H1 (cell line): ENCODE results near the gene MTMR6. TPM values are rescaled to one million over a fixed set of nuclear protein-coding genes. Genes with fewer than 3 reads are reported as not detected.
A peak's percentile ranks its signal among the peaks of the same experiment; 100 is the strongest.

Experiments used
- CTCF ChIA-PET: fragments of 300-600 bp; sonication (Branson Sonifier 250); formaldehyde crosslinking; loops from one replicate; lab custom pipeline; 2021; ENCODE audit not compliant: partially characterized antibody; lab: Charles Lee
- POLR2A ChIA-PET: fragments of 300-600 bp; sonication (Branson Sonifier 250); formaldehyde crosslinking; loops from one replicate; lab custom pipeline; 2021; ENCODE audit warnings: inconsistent platforms; ENCODE audit not compliant: partially characterized antibody; lab: Charles Lee
- DNase-seq, 2 experiments: peaks; one replicate each; pipeline versions ENCODE4 v3.0.0 to v3.0.0-alpha.2; 2010 to 2022; ENCODE audit warnings: low spot score in 2 of 2, low read depth in 1 of 2, mixed read lengths in 1 of 2
- FAIRE-seq: peaks from 2 replicates; lab custom pipeline; 2011; peaks lifted over from hg19 to GRCh38; lab: Jason Lieb, UNC
- H2AFZ ChIP-seq: 2 replicates; pipeline ENCODE4 v1.8.1; 2012; ENCODE audit warnings: low read length, inconsistent platforms
- H2AK5ac ChIP-seq: 2 replicates; pipeline ENCODE4 v1.6.1; 2013; ENCODE audit warnings: low read depth, low read length
- H2BK120ac ChIP-seq: replicated peaks from 2 replicates; pipeline ENCODE3; 2013; ENCODE audit warnings: low read depth, low read length, inconsistent platforms
- H2BK12ac ChIP-seq: 2 replicates; pipeline ENCODE4 v1.6.1; 2013; ENCODE audit warnings: low read depth, low read length
- H2BK15ac ChIP-seq: 2 replicates; pipeline ENCODE4 v1.6.1; 2013; ENCODE audit warnings: low read length
- H2BK20ac ChIP-seq: 2 replicates; pipeline ENCODE4 v1.6.1; 2013; ENCODE audit warnings: low read length
- H2BK5ac ChIP-seq: 2 replicates; pipeline ENCODE4 v1.6.1; 2013; ENCODE audit warnings: low read depth, low read length
- H3K14ac ChIP-seq: 2 replicates; pipeline ENCODE4 v1.6.1; 2013; ENCODE audit warnings: inconsistent platforms; ENCODE audit not compliant: insufficient read length
- H3K18ac ChIP-seq: 2 replicates; pipeline ENCODE4 v1.6.1; 2013; ENCODE audit warnings: low read length; ENCODE audit errors: extremely low read depth
- H3K23ac ChIP-seq: 2 replicates; pipeline ENCODE4 v1.6.1; 2013; ENCODE audit warnings: inconsistent platforms; ENCODE audit not compliant: insufficient read length
- H3K23me2 ChIP-seq: 2 replicates; pipeline ENCODE4 v1.6.1; 2013; ENCODE audit warnings: low read depth, low read length
- H3K27ac ChIP-seq: 2 replicates; pipeline ENCODE4 v1.6.1; 2011; ENCODE audit warnings: low read depth, low read length, inconsistent platforms
- H3K27me3 ChIP-seq, 4 experiments: replicated peaks in 1 of 4; 1 replicate in 1 of 4; 2 replicates in 3 of 4; pipeline versions ENCODE4 v1.6.1 to v1.8.1; 2011 to 2013; ENCODE audit warnings: low read length in 3 of 4, mild to moderate bottlenecking in 3 of 4, inconsistent platforms in 2 of 4, mixed read lengths in 2 of 4, moderate library complexity in 1 of 4; ENCODE audit not compliant: control insufficient read depth in 3 of 4, insufficient read depth in 3 of 4; ENCODE audit errors: extremely low read depth in 1 of 4
- H3K36me3 ChIP-seq, 4 experiments: 2 replicates each; pipeline versions ENCODE4 v1.6.1 to v1.8.1; 2011 to 2013; ENCODE audit warnings: mild to moderate bottlenecking in 4 of 4, low read length in 3 of 4, moderate library complexity in 2 of 4, control low read depth in 1 of 4, inconsistent platforms in 1 of 4; ENCODE audit not compliant: insufficient read depth in 4 of 4, control insufficient read depth in 2 of 4
- H3K4ac ChIP-seq: replicated peaks from 2 replicates; pipeline ENCODE3; 2013; ENCODE audit warnings: low read length, low read depth, mixed read lengths, inconsistent platforms; ENCODE audit not compliant: insufficient read length
- H3K4me1 ChIP-seq, 4 experiments: replicated peaks in 1 of 4; 1 replicate in 1 of 4; 2 replicates in 3 of 4; pipeline versions ENCODE4 v1.6.1 to v1.8.1; 2011 to 2013; ENCODE audit warnings: low read length in 3 of 4, inconsistent platforms in 2 of 4, mixed read lengths in 1 of 4; ENCODE audit not compliant: insufficient read depth in 4 of 4, control insufficient read depth in 3 of 4
- H3K4me2 ChIP-seq, 2 experiments: 2 replicates each; pipeline versions ENCODE4 v1.6.1 to v1.8.1; 2011 to 2013; ENCODE audit warnings: low read depth in 2 of 2, low read length in 2 of 2, control low read depth in 1 of 2, inconsistent platforms in 1 of 2, mild to moderate bottlenecking in 1 of 2; ENCODE audit not compliant: insufficient read depth in 1 of 2
- H3K4me3 ChIP-seq, 4 experiments: fragments of 200-600, 300-600 bp in 1 of 4; sonication (generic), shearing (Covaris generic), sonication (Bioruptor Twin) in 1 of 4; 2 replicates each; pipeline versions ENCODE4 v1.5.1 to v1.8.1; 2011 to 2016; ENCODE audit warnings: low read length in 4 of 4, low read depth in 3 of 4, control low read depth in 2 of 4, inconsistent platforms in 2 of 4, mild to moderate bottlenecking in 2 of 4, mixed read lengths in 1 of 4, moderate library complexity in 1 of 4; ENCODE audit not compliant: insufficient read depth in 2 of 4; ENCODE audit errors: extremely low read depth in 1 of 4
- H3K56ac ChIP-seq: replicated peaks from 2 replicates; pipeline ENCODE3; 2013; ENCODE audit warnings: low read depth, mild to moderate bottlenecking, mixed read lengths, low read length, inconsistent platforms; ENCODE audit not compliant: insufficient read length
- H3K79me1 ChIP-seq: 2 replicates; pipeline ENCODE4 v1.6.1; 2013; ENCODE audit warnings: low read depth, low read length, control low read depth
- H3K79me2 ChIP-seq, 2 experiments: 2 replicates each; pipeline versions ENCODE4 v1.6.1 to v1.8.1; 2012 to 2013; ENCODE audit warnings: low read length in 2 of 2, mild to moderate bottlenecking in 2 of 2, inconsistent platforms in 1 of 2; ENCODE audit not compliant: insufficient read depth in 2 of 2, control insufficient read depth in 1 of 2
- H3K9ac ChIP-seq, 4 experiments: replicated peaks in 1 of 4; 1 replicate in 1 of 4; 2 replicates in 3 of 4; pipeline versions ENCODE4 v1.6.1 to v1.8.1; 2011 to 2013; ENCODE audit warnings: low read depth in 3 of 4, low read length in 3 of 4, control low read depth in 2 of 4, mild to moderate bottlenecking in 2 of 4, moderate library complexity in 2 of 4, inconsistent platforms in 1 of 4; ENCODE audit errors: extremely low read depth in 1 of 4
- H3K9me3 ChIP-seq, 2 experiments: 2 replicates each; pipeline versions ENCODE4 v1.6.1 to v1.8.1; 2012 to 2013; ENCODE audit warnings: mild to moderate bottlenecking in 2 of 2, moderate library complexity in 2 of 2, control low read depth in 1 of 2, inconsistent platforms in 1 of 2, low read depth in 1 of 2, low read length in 1 of 2, mixed read lengths in 1 of 2; ENCODE audit not compliant: insufficient read depth in 2 of 2
- H4K20me1 ChIP-seq, 2 experiments: replicated peaks in 1 of 2; 2 replicates each; pipeline versions ENCODE3 to v1.8.1; 2011 to 2013; ENCODE audit warnings: inconsistent platforms in 2 of 2, low read length in 2 of 2, mild to moderate bottlenecking in 1 of 2; ENCODE audit not compliant: insufficient read depth in 2 of 2, control insufficient read depth in 1 of 2
- H4K5ac ChIP-seq: 2 replicates; pipeline ENCODE4 v1.6.1; 2013; ENCODE audit warnings: low read length, low read depth, mixed read lengths, inconsistent platforms; ENCODE audit not compliant: insufficient read length
- H4K8ac ChIP-seq: 2 replicates; pipeline ENCODE4 v1.8.0; 2013; ENCODE audit warnings: mild to moderate bottlenecking, moderate library complexity, low read length, inconsistent platforms; ENCODE audit not compliant: insufficient read depth; ENCODE audit errors: extremely low read depth
- H4K91ac ChIP-seq: replicated peaks from 2 replicates; pipeline ENCODE3; 2013; ENCODE audit warnings: low read length, mixed read lengths, inconsistent platforms; ENCODE audit not compliant: insufficient read length
- BACH1 ChIP-seq: IDR thresholded peaks from 2 replicates; pipeline ENCODE4 v1.6.1; 2012; ENCODE audit warnings: low read length, improper control_type of control experiment
- BRCA1 ChIP-seq: IDR thresholded peaks from 2 replicates; pipeline ENCODE4 v1.6.1; 2012; ENCODE audit warnings: low read depth, low read length, improper control_type of control experiment
- CHD1 ChIP-seq: IDR thresholded peaks from 2 replicates; pipeline ENCODE4 v1.6.1; 2012; ENCODE audit warnings: low read depth, low read length, improper control_type of control experiment
- EZH2 ChIP-seq: fragments of 200-600 bp; sonication (generic); IDR thresholded peaks from 2 replicates; pipeline ENCODE4 v1.7.1; 2012; ENCODE audit warnings: low read depth, mild to moderate bottlenecking, moderate library complexity, low read length, inconsistent platforms; ENCODE audit not compliant: severe bottlenecking
- KDM4A ChIP-seq: IDR thresholded peaks from one replicate; pipeline ENCODE4 v1.7.1; 2012; ENCODE audit warnings: low read depth, mild to moderate bottlenecking, moderate library complexity, low read length, inconsistent platforms; ENCODE audit not compliant: severe bottlenecking
- NRF1 ChIP-seq: IDR thresholded peaks from 2 replicates; pipeline ENCODE4 v1.6.1; 2011; ENCODE audit warnings: mild to moderate bottlenecking, low read depth, low read length, improper control_type of control experiment
- PHF8 ChIP-seq: fragments of 200-600 bp; sonication (generic); conservative IDR thresholded peaks from 2 replicates; pipeline ENCODE4 v1.7.1; 2012; ENCODE audit warnings: low read depth, mild to moderate bottlenecking, inconsistent platforms, low read length, moderate library complexity
- SUZ12 ChIP-seq: fragments of 200-600 bp; sonication (generic); IDR thresholded peaks from 2 replicates; pipeline ENCODE4 v1.6.1; 2012; ENCODE audit warnings: mild to moderate bottlenecking, inconsistent platforms, low read length, moderate library complexity, mixed read lengths
- TAF7 ChIP-seq: optimal IDR thresholded peaks from 2 replicates; pipeline ENCODE3; 2011; ENCODE audit warnings: low read depth, mild to moderate bottlenecking, inconsistent platforms, low read length, moderate library complexity, borderline replicate concordance
- YY1 ChIP-seq: IDR thresholded peaks from 2 replicates; pipeline ENCODE4 v1.6.1; 2011; ENCODE audit warnings: low read depth, mild to moderate bottlenecking, low read length
- ZNF274 ChIP-seq: IDR thresholded peaks from 2 replicates; pipeline ENCODE4 v1.7.0; 2012; ENCODE audit warnings: low read length, borderline replicate concordance; ENCODE audit errors: extremely low read depth
- WGBS, 2 experiments: shearing (Covaris generic) in 1 of 2; methylation state at CpG; one replicate each; pipeline versions ENCODE4 v1.1.6 to v1.1.7; 2013 to 2015; ENCODE audit warnings: low lambda C conversion rate in 2 of 2, mixed read lengths in 2 of 2, inconsistent platforms in 1 of 2, low coverage in 1 of 2, missing lambda C conversion rate in 1 of 2; ENCODE audit not compliant: insufficient replicate concordance in 2 of 2, insufficient coverage in 1 of 2, insufficient read length in 1 of 2; ENCODE audit errors: extremely low coverage in 1 of 2, missing lambda C conversion rate in 1 of 2; 5-methylcytosine and 5-hydroxymethylcytosine counted together
- polyA plus RNA-seq, 7 experiments: library from polyadenylated mRNA; depleted of rRNA in 3 of 7; stranded (reverse) in 5 of 7; unstranded in 2 of 7; fragments of >200 nt in 5 of 7; fragments of 200-250 nt in 2 of 7; gene quantifications; 1 replicate in 5 of 7; 2 replicates in 1 of 7; 4 replicates in 1 of 7; pipeline versions ENCODE4 v1.2.1 to v1.2.3, GENCODE V29; 2011 to 2013; ENCODE audit warnings: missing spikeins in 2 of 7, mixed read lengths in 2 of 7
- total RNA-seq: library from RNA; stranded (reverse); fragmentation: NEBNext Ultra II Directional; extraction: Animal tissue kit (Norgen Biotek cat#: 25700); gene quantifications from 2 replicates; pipeline ENCODE4 v1.2.1, GENCODE V29; 2021

MTMR6 gene
- total and polyA plus RNA-seq, 2 of the 8 experiments (the other 6 are each of a cell fraction or from before 2014, with no cell fraction given) = 2.1 to 8.4 TPM

- peaks cover 0 to 4% (median 2%) of the 10 kb centered on the region in 4 experiments; a peak in 2 of 8 replicates for H3K36me3 ChIP-seq
- 2% methylated on average over 51 of the region's 64 CpGs; no CpG with 5 or more reads in 1 of the 2 experiments for WGBS, 2 experiments
- FAIRE-seq (peak; percentile 60), DNase-seq (peak; percentile 60 to 85)
- peak within 1 kb of the TSS; percentile 90; the same call in 1 of the 2 replicates for H4K8ac ChIP-seq
- no peak within 1 kb of the TSS for H3K23ac ChIP-seq
- H3K79me1 ChIP-seq = no peaks in the 10 kb centered on the region
- peak within 1 kb of the TSS; percentile 57 for H4K5ac ChIP-seq
- peak within 1 kb of the TSS; percentile 45 for H4K91ac ChIP-seq
- peak within 1 kb of the TSS; percentile 51 for H2BK120ac ChIP-seq
- H2BK15ac ChIP-seq = peak within 1 kb of the TSS; percentile 54; the same call in 1 of the 2 replicates
- H3K4ac ChIP-seq = peak within 1 kb of the TSS; percentile 72
- peaks cover 0 to 5% of the 10 kb centered on the region in 2 experiments for H4K20me1 ChIP-seq
- no peaks in the 10 kb centered on the region; the same call in 1 of the 2 replicates for H3K23me2 ChIP-seq
- H2BK20ac ChIP-seq = no peak within 1 kb of the TSS
- H3K56ac ChIP-seq = peak within 1 kb of the TSS; percentile 70
- H3K4me3 ChIP-seq = peak within 1 kb of the TSS; percentile 67 to 92 (median 85)
- H3K9me3 ChIP-seq = no peaks in the 10 kb centered on the region
- peak within 1 kb of the TSS; percentile 54; the same call in 1 of the 2 replicates for H2AFZ ChIP-seq
- peak within 1 kb of the TSS; percentile 65 to 73 for H3K4me2 ChIP-seq
- no peak within 1 kb of the TSS for H3K14ac ChIP-seq
- peak within 1 kb of the TSS; percentile 89; the same call in 1 of the 2 replicates for H2BK5ac ChIP-seq
- peak within 1 kb of the TSS; percentile 63; the same call in 1 of the 2 replicates for H2BK12ac ChIP-seq
- H2AK5ac ChIP-seq = no peak within 1 kb of the TSS
- H3K9ac ChIP-seq = peak within 1 kb of the TSS; percentile 60 to 85 (median 75)
- ChIA-PET POLR2A (interaction anchor here (1.0 to 2.1 kb wide), 3 partner anchors 14 to 43 kb away, joined by 3 to 6 read pairs (median 6); partner anchors contain the start of gene MTMR6), CTCF (interaction anchor here (1.1 kb wide), 1 partner anchor 14 kb away, joined by 3 read pairs; no protein-coding TSS in a partner anchor)
- H3K27me3 ChIP-seq = no peaks in the 10 kb centered on the region
- H3K18ac ChIP-seq = peak within 1 kb of the TSS; percentile 84
- H3K79me2 ChIP-seq = peaks cover 17 to 48% of the 10 kb centered on the region in 2 experiments
- H3K27ac ChIP-seq = peak within 1 kb of the TSS; percentile 36; the same call in 1 of the 2 replicates
- H3K4me1 ChIP-seq = peaks cover 0 to 5% (median 3%) of the 10 kb centered on the region in 4 experiments; a peak in 2 of 7 replicates
- TF ChIP-seq BRCA1 = no peak
- no peak for TF ChIP-seq CHD1
- TF ChIP-seq TAF7 = peak; percentile 61
- TF ChIP-seq EZH2 = no peak
- TF ChIP-seq ZNF274 = no peak
- TF ChIP-seq PHF8 = peak; percentile 92
- no peak for TF ChIP-seq NRF1
- peak; percentile 88 for TF ChIP-seq KDM4A
- TF ChIP-seq BACH1 = peak; percentile 93
- no peak for TF ChIP-seq YY1
- peak; percentile 53; the same call in 1 of the 2 replicates for TF ChIP-seq SUZ12
Measured at GRCh38 chr13:25301347-25302113, 14.2 kb upstream of the MTMR6 start, which contains the start of gene NUP58. Gene NUP58, plus strand, starts transcription at chr13:25301625. Its CDS starts 149 bp downstream, at chr13:25301774.
